Measurements from ENCODE around the gene KCNS1. TPM values are rescaled to one million over a fixed set of nuclear protein-coding genes. Genes with fewer than 3 reads are reported as not detected.

The KCNS1 gene
- total RNA-seq, 1 experiment from 2014 or later, result 0.98 TPM

GRCh38 chr20:45119556-45120266 is 18.8 kb upstream of the KCNS1 start:
- Histone ChIP-seq H3K14ac (ENCODE audit: insufficient read depth, low read length) (no peak overlapping the region), H2BK120ac (ENCODE audit: low read depth, low read length, poor library complexity, severe bottlenecking) (no peak overlapping the region), H4K20me1 (ENCODE audit: control insufficient read depth, insufficient read depth, insufficient read length) (no peaks in the 10 kb centered on the region), H2AK5ac (ENCODE audit: insufficient read length, low read length) (no peak overlapping the region), H3K23ac (ENCODE audit: insufficient read length, low read depth, low read length) (no peak overlapping the region), H3K27ac (ENCODE audit: insufficient read length, low read depth, low read length) (no peak overlapping the region), H3K4me2 (ENCODE audit: insufficient read depth, insufficient read length, low read length) (no peak overlapping the region), H2BK5ac (ENCODE audit: insufficient read length, low read length) (no peak overlapping the region), H4K8ac (replicated peaks; ENCODE audit: insufficient read length, low read depth, low read length) (no peak overlapping the region), H2BK12ac (ENCODE audit: insufficient read length, low read depth, low read length) (no peak overlapping the region), H2BK15ac (ENCODE audit: low read depth, low read length) (no peak overlapping the region), H3K9me3 (ENCODE audit: control insufficient read depth, low read depth, low read length) (no peaks in the 10 kb centered on the region), H3K79me1 (ENCODE audit: insufficient read depth, low read depth, low read length, poor library complexity, severe bottlenecking) (no peaks in the 10 kb centered on the region), H3K79me2 (ENCODE audit: insufficient read depth, low read length) (no peaks in the 10 kb centered on the region), H3K4ac (ENCODE audit: low read depth, low read length) (no peak overlapping the region), H3K9ac (ENCODE audit: extremely low read depth, insufficient read length, low read length) (no peak overlapping the region), H3T11ph (ENCODE audit: low read length) (no peak overlapping the region), H3K23me2 (ENCODE audit: insufficient read length, low read depth, low read length, poor library complexity, severe bottlenecking) (no peaks in the 10 kb centered on the region), H3K56ac (ENCODE audit: insufficient read length, low read depth, low read length) (no peak overlapping the region), H4K5ac (ENCODE audit: insufficient read length, low read depth, low read length) (no peak overlapping the region), H3K4me1 (ENCODE audit: insufficient read depth, low read length) (no peaks in the 10 kb centered on the region), H3K18ac (ENCODE audit: insufficient read length, low read depth, low read length) (no peak overlapping the region), H2BK20ac (ENCODE audit: low read depth, low read length, poor library complexity, severe bottlenecking) (no peak overlapping the region), H2AFZ (ENCODE audit: low read length) (no peak overlapping the region), H4K91ac (ENCODE audit: insufficient read length, low read depth, low read length) (no peak overlapping the region), H3K27me3 (ENCODE audit: insufficient read depth, low read length) (no peaks in the 10 kb centered on the region)
- H3K4me1 Mint-ChIP-seq, result peaks cover 6 to 8% of the 10 kb centered on the region in 2 experiments
- no CpG with 5 or more reads among the region's 2 CpGs for WGBS (ENCODE audit: extremely low coverage, insufficient read length, low lambda C conversion rate)
- peaks cover 17% of the 10 kb centered on the region for H3K27me3 Mint-ChIP-seq (ENCODE audit: low read depth)
- H3K4me3 Mint-ChIP-seq, result no peak overlapping the region
- no peak overlapping the region for H3K27ac Mint-ChIP-seq
- TF ChIP-seq CTCF (conservative IDR thresholded peaks at IDR 0.05), result no peak
- DNase-seq, result no peak
- H3K9me3 Mint-ChIP-seq, result peaks cover 0 to 3% of the 10 kb centered on the region in 2 experiments; a peak in 3 of 5 replicates
- no peaks in the 10 kb centered on the region for H3K36me3 Mint-ChIP-seq (ENCODE audit: insufficient read depth in 1 of 3, low read depth in 3 of 3)
